AG10803 (cell line): ENCODE measurements around the gene MAP6.
A peak's percentile ranks its signal among the peaks of the same experiment; 100 is the strongest.

Source experiments
- DNase-seq: peaks from one replicate; pipeline ENCODE4 v3.0.0; 2010; ENCODE audit warnings: low read depth
- H3K4me3 ChIP-seq: 2 replicates; pipeline ENCODE4 v1.5.1; 2011; ENCODE audit warnings: mild to moderate bottlenecking, low read length, control low read depth
- TF ChIP-seq, protein P1 (sequence below): conservative IDR thresholded peaks from 2 replicates; pipeline ENCODE4 v1.5.1; 2011; ENCODE audit warnings: mild to moderate bottlenecking, low read length, control low read depth, inconsistent platforms

Gene MAP6

DNA sequence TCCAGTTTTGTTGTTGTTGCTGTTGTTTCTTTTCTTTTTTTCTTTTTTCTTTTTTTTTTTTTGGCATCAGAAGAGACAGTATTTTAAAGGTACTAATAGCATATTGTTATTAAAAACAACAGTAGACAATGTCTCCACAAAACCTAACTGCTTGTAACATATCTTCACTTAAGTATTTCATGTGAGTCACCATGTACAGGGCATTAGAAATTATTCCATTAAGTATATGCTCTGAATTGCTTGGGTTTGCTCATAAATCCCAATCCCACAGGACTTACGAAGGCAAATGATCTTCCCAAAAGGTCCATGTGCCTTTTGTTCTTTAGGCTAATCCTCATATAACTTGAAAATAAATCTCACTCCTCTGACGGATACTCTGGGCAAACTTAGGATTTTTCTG is 35.9 kb downstream of the MAP6 start:
- no peak for DNase-seq
- TF ChIP-seq, protein P1, sequence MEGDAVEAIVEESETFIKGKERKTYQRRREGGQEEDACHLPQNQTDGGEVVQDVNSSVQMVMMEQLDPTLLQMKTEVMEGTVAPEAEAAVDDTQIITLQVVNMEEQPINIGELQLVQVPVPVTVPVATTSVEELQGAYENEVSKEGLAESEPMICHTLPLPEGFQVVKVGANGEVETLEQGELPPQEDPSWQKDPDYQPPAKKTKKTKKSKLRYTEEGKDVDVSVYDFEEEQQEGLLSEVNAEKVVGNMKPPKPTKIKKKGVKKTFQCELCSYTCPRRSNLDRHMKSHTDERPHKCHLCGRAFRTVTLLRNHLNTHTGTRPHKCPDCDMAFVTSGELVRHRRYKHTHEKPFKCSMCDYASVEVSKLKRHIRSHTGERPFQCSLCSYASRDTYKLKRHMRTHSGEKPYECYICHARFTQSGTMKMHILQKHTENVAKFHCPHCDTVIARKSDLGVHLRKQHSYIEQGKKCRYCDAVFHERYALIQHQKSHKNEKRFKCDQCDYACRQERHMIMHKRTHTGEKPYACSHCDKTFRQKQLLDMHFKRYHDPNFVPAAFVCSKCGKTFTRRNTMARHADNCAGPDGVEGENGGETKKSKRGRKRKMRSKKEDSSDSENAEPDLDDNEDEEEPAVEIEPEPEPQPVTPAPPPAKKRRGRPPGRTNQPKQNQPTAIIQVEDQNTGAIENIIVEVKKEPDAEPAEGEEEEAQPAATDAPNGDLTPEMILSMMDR = no peak
- H3K4me3 ChIP-seq = no peak overlapping the region

- TF ChIP-seq, protein P1 = no peak
- DNase-seq = no peak
- no peak overlapping the region for H3K4me3 ChIP-seq
Observed at GRCh38 chr11:75632450-75632849, 36.4 kb downstream of the MAP6 start.

DNA sequence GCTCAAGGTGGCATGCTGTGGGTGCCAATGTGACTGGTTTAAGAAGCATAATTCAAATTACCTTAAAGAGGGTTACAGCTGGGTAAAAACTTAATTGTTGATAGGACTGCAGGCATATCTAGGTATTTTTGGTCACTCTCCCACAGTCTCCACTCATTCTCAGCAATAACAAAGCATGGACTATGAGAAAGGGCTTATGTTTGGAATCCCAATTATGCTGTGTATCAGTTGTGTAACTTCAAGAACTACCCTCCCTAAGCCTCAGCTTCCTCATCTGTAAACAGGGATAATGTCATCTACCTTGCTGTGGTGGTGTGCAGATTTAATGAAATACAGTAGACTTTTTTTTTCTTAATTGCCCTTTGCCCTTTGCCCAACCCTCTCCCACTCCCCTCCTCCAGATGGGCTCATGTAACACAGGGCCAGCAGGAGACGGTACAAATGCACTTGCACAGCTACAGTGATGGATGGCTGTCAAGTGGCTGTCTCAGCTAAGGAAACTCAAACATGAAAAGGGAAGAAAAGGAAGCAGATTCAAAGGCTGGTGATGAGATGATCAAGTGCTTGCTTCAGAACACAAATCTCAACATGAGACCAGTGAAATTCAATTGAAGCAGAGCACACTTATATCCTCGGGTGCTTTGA is 37.6 kb downstream of the MAP6 start:
- H3K4me3 ChIP-seq = no peak overlapping the region
- TF ChIP-seq, protein P1 = no peak
- peak; percentile 14 for DNase-seq

GRCh38 chr11:75627906-75628668 is 40.8 kb downstream of the MAP6 start:
- H3K4me3 ChIP-seq = no peak overlapping the region
- TF ChIP-seq, protein P1 = no peak
- peak; percentile 42 for DNase-seq

DNA sequence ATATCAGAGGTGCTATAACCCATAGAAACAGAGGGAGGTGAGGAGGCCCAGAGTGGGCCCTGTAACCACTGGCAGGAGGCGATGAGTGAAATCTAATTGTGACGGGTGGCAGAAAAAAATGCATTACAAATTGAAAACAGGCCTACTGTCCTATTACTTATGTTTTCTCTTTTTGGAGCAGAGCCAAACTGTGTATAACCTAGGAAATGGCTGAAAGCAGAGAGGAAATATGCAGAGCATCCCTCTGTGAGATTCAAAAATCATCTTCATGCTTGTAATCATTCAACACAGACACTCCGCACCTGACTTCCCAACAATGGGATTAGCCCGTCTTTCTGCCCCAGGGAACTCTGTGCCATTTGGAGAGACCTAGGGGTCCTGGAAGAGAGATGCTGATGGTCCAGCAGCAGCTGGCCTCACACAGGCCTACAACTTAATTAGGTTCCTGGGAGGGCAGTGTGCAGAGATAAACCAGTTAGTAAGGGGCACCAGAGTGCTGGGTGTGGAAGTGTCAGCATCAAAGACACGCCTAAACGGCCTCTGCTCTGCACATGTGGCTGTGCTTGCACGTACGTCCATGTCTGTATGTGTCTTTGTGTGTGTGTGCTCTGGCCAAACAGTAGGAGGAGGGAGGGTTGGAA is 41.8 kb downstream of the MAP6 start:
- peak; percentile 56 for DNase-seq
- TF ChIP-seq, protein P1 = no peak
- no peak overlapping the region for H3K4me3 ChIP-seq

GRCh38 chr11:75625991-75626888 is 42.6 kb downstream of the MAP6 start:
- TF ChIP-seq, protein P1 = no peak
- H3K4me3 ChIP-seq = no peak overlapping the region
- DNase-seq = peak; percentile 83
